CD14-positive monocyte (primary cell): ENCODE measurements around the gene PRSS23. TPM values are rescaled to one million over a fixed set of nuclear protein-coding genes. Genes with fewer than 3 reads are reported as not detected.

Source experiments
- DNase-seq, 3 donors: peaks; one replicate each; pipeline ENCODE4 v3.0.0-alpha.2; 2011 to 2022
- H2AFZ ChIP-seq: 2 replicates; pipeline ENCODE4 v1.6.0; 2012; ENCODE audit warnings: mild to moderate bottlenecking, low read depth, low read length, inconsistent platforms; ENCODE audit not compliant: insufficient read depth, poor library complexity, severe bottlenecking
- H3K27ac ChIP-seq, 2 donors: 1 replicate in 1 of 2; 2 replicates in 1 of 2; pipeline ENCODE4 v1.5.1; 2012 to 2013; ENCODE audit warnings: low read length in 2 of 2, control low read depth in 1 of 2, inconsistent platforms in 1 of 2, low read depth in 1 of 2, mild to moderate bottlenecking in 1 of 2
- H3K27me3 ChIP-seq, 2 donors: one replicate each; pipeline versions ENCODE4 v1.6.0 to v1.6.1; 2011 to 2013; ENCODE audit warnings: low read length in 2 of 2; ENCODE audit not compliant: control insufficient read depth in 2 of 2, insufficient read depth in 2 of 2
- H3K36me3 ChIP-seq, 2 donors: replicated peaks in 1 of 2; 1 replicate in 1 of 2; 2 replicates in 1 of 2; pipeline versions ENCODE4 v1.5.1 to v1.6.1; 2012 to 2013; ENCODE audit warnings: low read length in 2 of 2, control low read depth in 1 of 2, inconsistent platforms in 1 of 2, mild to moderate bottlenecking in 1 of 2; ENCODE audit not compliant: insufficient read depth in 2 of 2, control insufficient read depth in 1 of 2
- H3K4me1 ChIP-seq, 2 donors: 1 replicate in 1 of 2; 2 replicates in 1 of 2; pipeline versions ENCODE4 v1.5.1 to v1.6.1; 2012 to 2013; ENCODE audit warnings: low read length in 2 of 2, control low read depth in 1 of 2, inconsistent platforms in 1 of 2, mild to moderate bottlenecking in 1 of 2, moderate library complexity in 1 of 2; ENCODE audit not compliant: insufficient read depth in 2 of 2, control insufficient read depth in 1 of 2
- H3K4me2 ChIP-seq: replicated peaks from 2 replicates; pipeline ENCODE3; 2012; ENCODE audit warnings: low read length, moderate library complexity, mild to moderate bottlenecking; ENCODE audit not compliant: poor library complexity, severe bottlenecking; ENCODE audit errors: extremely low read depth
- H3K4me3 ChIP-seq, 3 experiments: fragments of 200-600 bp in 1 of 3; sonication (generic) in 1 of 3; replicated peaks in 1 of 3; 1 replicate in 2 of 3; 2 replicates in 1 of 3; pipeline ENCODE4 v1.5.1; 2011 to 2013; ENCODE audit warnings: low read length in 3 of 3, mild to moderate bottlenecking in 3 of 3, control low read depth in 2 of 3, low read depth in 2 of 3, inconsistent platforms in 1 of 3, moderate library complexity in 1 of 3
- H3K79me2 ChIP-seq: 2 replicates; pipeline ENCODE4 v1.6.0; 2012; ENCODE audit warnings: mild to moderate bottlenecking, control low read depth, inconsistent platforms, low read length, moderate library complexity; ENCODE audit not compliant: insufficient read depth
- H3K9ac ChIP-seq: 2 replicates; pipeline ENCODE4 v1.6.0; 2017; ENCODE audit warnings: low read length, mild to moderate bottlenecking; ENCODE audit not compliant: insufficient read depth, poor library complexity, severe bottlenecking
- H3K9me3 ChIP-seq, 2 donors: replicated peaks in 1 of 2; 1 replicate in 1 of 2; 2 replicates in 1 of 2; pipeline versions ENCODE4 v1.5.1 to v1.6.1; 2012 to 2013; ENCODE audit warnings: low read length in 2 of 2, control low read depth in 1 of 2; ENCODE audit not compliant: control insufficient read depth in 1 of 2, insufficient read depth in 1 of 2
- H4K20me1 ChIP-seq: 2 replicates; pipeline ENCODE4 v1.6.0; 2012; ENCODE audit warnings: mild to moderate bottlenecking, low read length, control low read depth, moderate library complexity; ENCODE audit not compliant: insufficient read depth
- H3K27ac Mint-ChIP-seq, 7 donors: one replicate each; pipeline ENCODE4 v1.8.0; 2020; ENCODE audit warnings: mild to moderate bottlenecking in 7 of 7, mixed read lengths in 7 of 7, moderate library complexity in 6 of 7, inconsistent platforms in 2 of 7
- H3K27me3 Mint-ChIP-seq, 3 donors: one replicate each; pipeline ENCODE4 v1.8.0; 2021 to 2022; ENCODE audit warnings: low read depth in 3 of 3, mild to moderate bottlenecking in 3 of 3, mixed read lengths in 3 of 3, moderate library complexity in 3 of 3, inconsistent platforms in 1 of 3
- H3K36me3 Mint-ChIP-seq, 2 donors: one replicate each; pipeline ENCODE4 v1.8.0; 2020; ENCODE audit warnings: mixed read lengths in 2 of 2, inconsistent platforms in 1 of 2, mild to moderate bottlenecking in 1 of 2
- H3K4me1 Mint-ChIP-seq: one replicate; pipeline ENCODE4 v1.8.0; 2020; ENCODE audit warnings: mild to moderate bottlenecking, mixed read lengths
- H3K4me3 Mint-ChIP-seq, 2 donors: one replicate each; pipeline ENCODE4 v1.8.0; 2020; ENCODE audit warnings: mild to moderate bottlenecking in 2 of 2, mixed read lengths in 2 of 2, moderate library complexity in 1 of 2
- H3K9me3 Mint-ChIP-seq, 7 donors: one replicate each; pipeline ENCODE4 v1.8.0; 2020 to 2022; ENCODE audit warnings: mixed read lengths in 7 of 7, mild to moderate bottlenecking in 6 of 7, moderate library complexity in 6 of 7, inconsistent platforms in 2 of 7
- WGBS: methylation state at CpG from one replicate; pipeline ENCODE4 v1.1.5; 2013; ENCODE audit warnings: missing lambda C conversion rate; ENCODE audit not compliant: insufficient coverage; 5-methylcytosine and 5-hydroxymethylcytosine counted together
- intact Hi-C, 2 donors: fragments of 100-400 bp; cut with micrococcal nuclease; formaldehyde crosslinking; loops; one replicate each; pipeline versions ENCODE4 v1.15.0 to v1.15.1; 2023
- polyA plus RNA-seq, 3 donors: library from polyadenylated mRNA; depleted of rRNA in 1 of 3; unstranded in 2 of 3; stranded (reverse) in 1 of 3; fragments of 300-500 nt in 2 of 3; fragments of >200 nt in 1 of 3; fragmentation: Illumina TruSeq in 2 of 3; gene quantifications; 1 replicate in 2 of 3; 2 replicates in 1 of 3; pipeline ENCODE4 v1.2.3, GENCODE V29; 2012 to 2021
- TF ChIP-seq, protein P1 (sequence below): fragments of 200-600 bp; IDR thresholded peaks from one replicate; pipeline ENCODE4 v1.8.0; 2022; ENCODE audit warnings: antibody characterized with exemption, mild to moderate bottlenecking

Gene PRSS23
- polyA plus RNA-seq, 3 donors: 0.08 to 0.19 TPM; not detected in 1

DNA sequence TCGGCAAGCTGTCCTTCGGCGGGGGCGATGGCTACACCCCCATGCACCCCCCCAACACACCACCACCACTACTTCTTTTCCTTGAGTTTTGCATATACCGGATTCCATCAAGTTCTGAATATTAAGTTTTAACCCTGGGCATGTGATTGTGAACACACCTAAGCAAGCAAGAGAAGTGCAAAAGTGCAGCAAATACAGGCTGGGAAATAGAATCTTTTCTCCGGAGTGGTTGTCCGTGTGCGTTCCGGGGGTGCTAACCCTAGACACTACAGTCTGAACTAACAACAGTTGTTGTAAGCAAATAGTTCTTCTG lies 574 bp downstream of the PRSS23 start:
- TF ChIP-seq, protein P1, sequence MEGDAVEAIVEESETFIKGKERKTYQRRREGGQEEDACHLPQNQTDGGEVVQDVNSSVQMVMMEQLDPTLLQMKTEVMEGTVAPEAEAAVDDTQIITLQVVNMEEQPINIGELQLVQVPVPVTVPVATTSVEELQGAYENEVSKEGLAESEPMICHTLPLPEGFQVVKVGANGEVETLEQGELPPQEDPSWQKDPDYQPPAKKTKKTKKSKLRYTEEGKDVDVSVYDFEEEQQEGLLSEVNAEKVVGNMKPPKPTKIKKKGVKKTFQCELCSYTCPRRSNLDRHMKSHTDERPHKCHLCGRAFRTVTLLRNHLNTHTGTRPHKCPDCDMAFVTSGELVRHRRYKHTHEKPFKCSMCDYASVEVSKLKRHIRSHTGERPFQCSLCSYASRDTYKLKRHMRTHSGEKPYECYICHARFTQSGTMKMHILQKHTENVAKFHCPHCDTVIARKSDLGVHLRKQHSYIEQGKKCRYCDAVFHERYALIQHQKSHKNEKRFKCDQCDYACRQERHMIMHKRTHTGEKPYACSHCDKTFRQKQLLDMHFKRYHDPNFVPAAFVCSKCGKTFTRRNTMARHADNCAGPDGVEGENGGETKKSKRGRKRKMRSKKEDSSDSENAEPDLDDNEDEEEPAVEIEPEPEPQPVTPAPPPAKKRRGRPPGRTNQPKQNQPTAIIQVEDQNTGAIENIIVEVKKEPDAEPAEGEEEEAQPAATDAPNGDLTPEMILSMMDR: no peak
- Mint-ChIP-seq H3K27me3 (peaks cover 40 to 54% (median 50%) of the 10 kb centered on the region in 3 donors), H3K4me3 (peak overlapping the region; percentile 61 to 86), H3K4me1 (peaks cover 15% of the 10 kb centered on the region), H3K36me3 (no peaks in the 10 kb centered on the region), H3K9me3 (peaks cover 0 to 9% (median 3%) of the 10 kb centered on the region in 7 donors), H3K27ac (peak overlapping the region in 1 of 7 donors; percentile 28)
- no peaks in the 10 kb centered on the region for H3K36me3 ChIP-seq
- intact Hi-C loops: loop anchor here in 1 of 2 donors (10.0 kb wide), 1 partner anchor 126 kb away; the partner anchor contains the start of gene ME3
- no CpG with 5 or more reads among the region's 9 CpGs for WGBS
- H3K27ac ChIP-seq: no peak overlapping the region
- peak overlapping the region; percentile 46 for H2AFZ ChIP-seq
- no peak for DNase-seq
- H3K79me2 ChIP-seq: no peaks in the 10 kb centered on the region
- H3K4me3 ChIP-seq: peak overlapping the region in 1 of 3 experiments; percentile 53
- H3K4me2 ChIP-seq: peak overlapping the region; percentile 61
- H3K4me1 ChIP-seq: peaks cover 7 to 9% of the 10 kb centered on the region in 2 donors
- peaks cover 0 to 13% of the 10 kb centered on the region in 2 donors for H3K9me3 ChIP-seq
- H4K20me1 ChIP-seq: no peaks in the 10 kb centered on the region
- H3K27me3 ChIP-seq: peaks cover 39 to 49% of the 10 kb centered on the region in 2 donors
- H3K9ac ChIP-seq: no peak overlapping the region

DNA sequence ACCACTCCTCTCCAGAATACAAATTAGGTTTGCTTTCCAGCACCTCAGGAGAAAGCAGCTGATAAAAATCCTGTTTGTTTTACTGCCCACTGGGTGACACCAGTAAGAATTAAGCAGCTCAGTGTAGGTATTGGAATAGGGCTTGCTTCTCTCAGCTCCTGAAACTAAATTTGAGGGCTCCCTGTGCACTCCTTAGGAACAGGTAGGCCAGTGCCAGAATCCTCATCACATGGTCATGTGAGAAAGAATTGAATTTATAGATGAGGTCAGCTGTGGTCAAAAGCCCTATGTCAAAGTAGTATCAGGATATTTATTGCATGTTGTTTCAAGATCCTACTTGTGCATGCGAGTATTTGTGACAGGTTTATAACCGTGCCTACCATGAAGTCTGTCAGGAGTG lies 1.0 kb downstream of the PRSS23 start:
- Histone ChIP-seq H3K79me2 (no peaks in the 10 kb centered on the region), H3K36me3 (no peaks in the 10 kb centered on the region), H3K4me3 (no peak overlapping the region), H3K4me1 (peaks cover 7 to 9% of the 10 kb centered on the region in 2 donors), H3K27me3 (peaks cover 39 to 49% of the 10 kb centered on the region in 2 donors), H3K9ac (no peak overlapping the region), H3K9me3 (peaks cover 0 to 13% of the 10 kb centered on the region in 2 donors), H4K20me1 (no peaks in the 10 kb centered on the region), H3K27ac (no peak overlapping the region), H3K4me2 (no peak overlapping the region), H2AFZ (no peak overlapping the region)
- TF ChIP-seq, protein P1: no peak
- Mint-ChIP-seq H3K36me3 (no peaks in the 10 kb centered on the region), H3K27me3 (peaks cover 40 to 54% (median 50%) of the 10 kb centered on the region in 3 donors), H3K27ac (no peak overlapping the region), H3K9me3 (peaks cover 0 to 9% (median 3%) of the 10 kb centered on the region in 7 donors), H3K4me1 (peaks cover 19% of the 10 kb centered on the region), H3K4me3 (peak overlapping the region in 1 of 2 donors; percentile 18)
- DNase-seq: no peak
- intact Hi-C loops: loop anchor here in 1 of 2 donors (10.0 kb wide), 1 partner anchor 127 kb away; the partner anchor contains the start of gene ME3
- WGBS: 100% methylated on average over 2 of the region's 2 CpGs
